ENCODE measurements around the gene ARL13B. TPM values are rescaled to one million over a fixed set of nuclear protein-coding genes. Genes with fewer than 3 reads are reported as not detected.
A peak's percentile ranks its signal among the peaks of the same experiment; 100 is the strongest.
"Not testable (repeated sequence)": the region's sequence is repeated elsewhere in the genome, so short reads cannot be mapped to it uniquely, and the experiment has no call there.

ARL13B gene
- total RNA-seq: 8.9 TPM

DNA sequence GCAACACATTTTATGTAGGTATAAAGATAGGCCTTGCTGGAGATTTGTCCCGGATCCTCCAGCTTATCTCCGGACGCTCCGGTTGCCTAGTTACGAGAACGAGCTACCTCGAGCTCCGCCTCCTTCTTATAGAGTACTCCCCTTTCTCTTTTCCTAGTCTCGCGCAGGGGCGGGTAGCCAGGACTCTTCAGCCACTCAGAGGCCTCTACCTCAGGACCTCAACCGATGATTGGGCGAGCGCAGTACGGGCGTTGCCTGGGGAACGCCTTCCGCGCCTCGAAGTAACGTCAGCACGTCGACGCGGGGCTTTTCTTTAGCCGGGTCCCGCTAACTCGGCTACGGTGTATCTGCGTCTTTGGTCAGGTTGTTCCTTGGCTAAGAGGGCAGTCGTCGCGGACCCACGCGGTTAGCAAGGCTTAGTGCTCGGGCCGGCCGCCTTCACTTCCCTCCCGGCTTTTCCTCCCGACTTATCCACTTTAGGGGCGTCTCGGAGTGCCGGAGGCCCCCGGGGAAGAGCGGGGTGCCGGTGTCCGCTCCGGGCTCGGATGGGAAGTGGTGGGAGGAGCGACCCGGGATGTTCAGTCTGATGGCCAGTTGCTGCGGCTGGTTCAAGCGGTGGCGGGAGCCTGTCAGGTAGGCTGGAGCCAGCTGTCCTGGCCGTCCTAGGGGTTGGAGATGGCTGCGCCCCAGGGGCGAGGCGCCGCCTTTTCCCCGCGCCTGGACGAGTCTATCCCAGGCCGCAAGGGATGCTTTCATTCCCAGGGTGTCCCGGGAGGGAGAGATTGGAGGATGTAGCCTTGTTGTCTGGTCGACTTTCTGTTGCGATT lies at the start of gene ARL13B:
Gene ARL13B, plus strand, starts transcription at position 306 of the 827 bp plus-strand sequence. Its CDS starts 269 bp downstream, at position 575.
- peak; percentile 97 for DNase-seq (ENCODE audit: low spot score)

DNA sequence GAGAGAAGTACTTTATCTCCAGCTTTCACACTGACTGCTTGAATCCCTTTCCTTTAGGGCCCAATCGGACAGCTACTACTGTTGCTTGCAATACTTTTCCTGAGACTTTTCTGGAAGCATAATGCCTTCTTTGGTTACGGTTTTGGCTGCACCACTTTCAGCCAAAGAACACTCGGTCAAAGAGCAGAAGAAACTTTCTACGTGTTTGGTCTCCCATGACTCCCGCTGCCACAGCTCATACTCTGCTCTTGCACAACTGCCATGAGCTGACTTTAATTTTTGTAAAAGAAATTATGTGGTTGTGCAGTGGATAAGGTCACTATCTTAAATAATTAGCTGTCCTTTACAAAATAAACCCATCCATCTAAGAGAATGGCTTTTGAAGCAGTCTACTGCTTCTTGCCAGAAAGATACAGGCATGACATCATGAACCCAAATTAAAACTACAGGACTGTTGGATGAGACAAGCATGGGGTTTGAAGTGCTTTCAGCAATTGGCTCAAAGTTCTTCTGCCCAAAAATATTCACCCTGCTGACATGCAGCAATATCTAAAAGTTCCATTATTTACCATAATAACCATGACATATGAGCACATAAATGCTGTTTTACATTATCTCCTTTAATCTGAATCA lies 48.2 kb upstream of the ARL13B start:
- no peak for DNase-seq (ENCODE audit: low spot score)

DNA sequence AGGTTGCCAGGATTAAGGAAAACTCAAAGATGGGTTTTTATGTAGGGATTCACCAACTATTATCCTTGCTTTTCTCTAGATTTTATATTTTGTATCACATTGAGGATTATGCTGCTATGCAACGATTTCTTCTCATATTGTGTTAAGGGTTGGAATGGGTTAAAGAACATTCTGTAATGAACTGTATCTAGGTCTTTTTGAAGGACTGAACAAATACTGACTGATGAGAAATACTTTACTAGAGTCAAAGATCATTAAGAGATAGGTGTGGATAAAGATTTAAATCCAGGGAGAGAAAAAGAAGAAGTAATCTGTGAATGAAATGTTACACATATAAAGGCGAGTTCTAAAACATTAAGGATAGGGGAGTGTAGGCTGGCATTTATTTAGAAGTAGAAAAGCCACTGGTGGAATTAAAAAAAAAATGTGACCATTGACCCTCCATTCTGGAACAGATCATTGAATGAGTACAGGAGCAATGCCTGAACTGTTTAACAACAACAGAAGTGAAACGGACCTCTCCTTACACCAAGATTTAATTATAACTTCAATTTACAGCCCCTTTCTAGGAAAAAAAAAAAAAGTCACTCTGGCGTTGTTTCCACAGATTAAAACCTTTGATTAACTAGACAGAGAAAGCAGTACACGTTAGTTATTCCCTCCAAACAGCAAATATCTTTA lies 45.4 kb upstream of the ARL13B start:
- DNase-seq (ENCODE audit: low spot score): no peak

DNA sequence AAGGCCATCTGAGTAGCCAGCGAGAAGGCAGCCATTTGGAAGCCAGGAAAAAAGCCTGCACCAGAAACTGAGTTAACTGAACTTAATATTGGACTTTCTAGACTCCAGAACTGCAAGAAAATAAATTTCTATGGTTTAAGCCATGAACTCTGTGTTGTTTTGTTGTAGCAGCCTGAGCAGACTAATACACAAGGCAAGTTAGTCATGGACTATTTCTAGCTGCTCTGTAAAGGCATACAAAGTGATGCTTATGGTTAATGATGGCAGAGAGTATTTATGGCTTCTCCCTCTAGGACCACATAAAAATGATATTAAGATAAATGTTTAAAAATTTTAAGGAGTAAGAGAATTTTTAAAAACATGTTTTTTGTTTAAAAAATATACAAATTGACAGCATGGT lies 43.4 kb upstream of the ARL13B start:
- DNase-seq (ENCODE audit: low spot score): no peak

DNA sequence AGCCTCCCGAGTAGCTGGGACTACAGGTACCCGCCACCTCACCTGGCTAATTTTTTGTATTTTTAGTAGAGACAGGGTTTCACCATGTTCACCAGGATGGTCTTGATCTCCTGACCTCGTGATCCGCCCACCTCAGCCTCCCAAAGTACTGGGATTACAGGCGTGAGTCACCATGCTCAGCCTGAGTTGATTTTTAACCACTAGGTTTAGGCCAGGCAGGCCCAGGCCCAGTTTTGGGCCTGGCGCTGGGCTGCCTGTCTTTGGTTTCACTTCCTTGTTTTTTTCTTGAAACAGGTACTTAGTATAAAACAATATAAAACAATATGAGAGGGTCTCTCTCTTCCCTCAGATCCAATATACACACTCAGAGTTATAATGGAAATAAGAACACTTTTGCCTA lies 42.5 kb upstream of the ARL13B start:
- not testable (repeated sequence) for DNase-seq (ENCODE audit: low spot score)

GRCh38 chr3:93949958-93950357 lies 30.0 kb upstream of the ARL13B start:
- not testable (repeated sequence) for DNase-seq (ENCODE audit: low spot score)

DNA sequence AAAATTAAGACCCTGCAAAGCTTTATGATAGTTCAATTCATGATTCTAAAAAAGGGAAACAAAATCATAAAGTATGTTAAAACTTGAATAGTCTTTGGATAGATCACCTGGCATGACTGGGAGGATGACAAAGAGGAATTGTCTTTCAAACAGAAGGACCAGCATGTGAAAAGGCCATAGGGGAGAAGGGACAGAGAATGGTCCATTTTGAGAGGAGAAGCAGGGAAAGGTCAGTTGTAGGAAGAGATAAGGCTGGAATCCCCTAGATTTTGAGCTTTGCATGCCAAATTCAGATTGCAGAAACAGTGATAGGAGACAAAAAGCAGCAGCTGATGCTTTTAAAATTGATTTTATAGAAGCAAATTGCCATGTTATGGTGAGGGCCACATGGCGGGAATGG lies 18.9 kb upstream of the ARL13B start:
- DNase-seq (ENCODE audit: low spot score): no peak

DNA sequence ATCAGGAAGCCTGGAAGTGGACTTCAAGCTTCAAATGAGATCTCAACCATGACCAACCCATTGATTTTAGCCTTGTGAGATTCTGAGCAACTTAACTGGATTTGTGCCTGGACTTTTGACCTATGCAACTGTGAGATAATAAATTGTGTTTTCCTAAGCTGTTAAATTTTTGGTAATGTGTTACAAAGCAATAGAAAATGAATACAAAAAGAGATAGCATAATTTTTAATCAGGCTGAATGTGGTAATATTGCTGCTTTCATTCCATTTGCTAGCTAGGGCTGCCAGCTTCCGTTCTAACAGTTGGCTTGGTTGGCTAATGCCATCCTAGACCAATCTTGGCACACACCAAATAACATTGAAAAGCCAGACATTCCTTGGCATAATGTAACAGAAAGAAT lies 18.5 kb upstream of the ARL13B start:
- DNase-seq (ENCODE audit: low spot score): no peak

DNA sequence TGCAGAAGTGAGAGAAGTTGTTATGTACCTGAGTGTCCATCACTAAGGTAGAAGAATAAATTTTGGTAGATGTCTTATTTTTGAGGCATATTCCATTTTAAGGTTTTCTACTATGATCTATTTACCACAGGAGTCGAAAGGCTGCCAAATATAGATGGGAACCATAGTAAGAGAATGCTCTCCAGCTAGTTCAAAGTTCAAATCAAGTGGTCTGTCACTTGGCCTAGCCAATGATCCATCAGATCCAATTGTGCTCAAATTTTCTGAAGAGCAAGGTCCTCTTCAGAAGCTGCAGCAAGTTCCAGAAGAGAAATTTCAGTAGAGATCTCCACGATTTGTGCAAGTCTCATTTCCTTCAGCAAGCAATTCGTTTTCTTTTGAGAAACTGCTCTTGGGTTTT lies 17.2 kb upstream of the ARL13B start:
- no peak for DNase-seq (ENCODE audit: low spot score)

- DNase-seq (ENCODE audit: low spot score): not testable (repeated sequence)
Observed at GRCh38 chr3:93965106-93965505, 14.8 kb upstream of the ARL13B start.

DNA sequence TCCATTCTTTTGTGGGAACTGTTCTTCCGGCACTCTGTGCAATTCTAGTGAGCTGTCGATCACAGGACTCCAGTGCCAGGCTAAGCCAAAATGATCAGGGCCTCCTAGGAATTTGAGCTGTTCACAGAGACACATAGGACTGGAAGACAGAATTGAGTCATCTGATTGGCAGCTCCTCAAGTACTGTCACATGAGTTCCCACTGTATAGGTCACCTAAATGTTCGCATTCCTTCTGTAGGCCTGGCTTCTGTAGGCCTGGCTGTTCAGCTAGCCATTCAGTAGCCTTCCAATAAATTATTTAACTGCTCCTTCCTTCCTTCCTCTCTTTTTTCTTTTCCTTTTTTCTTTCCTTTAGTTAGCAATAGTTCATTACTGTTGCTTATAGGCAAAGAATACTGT lies 10.5 kb upstream of the ARL13B start:
- DNase-seq (ENCODE audit: low spot score): no peak

- no peak for DNase-seq (ENCODE audit: low spot score)
Observed at GRCh38 chr3:93969997-93970396, 10.0 kb upstream of the ARL13B start.

DNA sequence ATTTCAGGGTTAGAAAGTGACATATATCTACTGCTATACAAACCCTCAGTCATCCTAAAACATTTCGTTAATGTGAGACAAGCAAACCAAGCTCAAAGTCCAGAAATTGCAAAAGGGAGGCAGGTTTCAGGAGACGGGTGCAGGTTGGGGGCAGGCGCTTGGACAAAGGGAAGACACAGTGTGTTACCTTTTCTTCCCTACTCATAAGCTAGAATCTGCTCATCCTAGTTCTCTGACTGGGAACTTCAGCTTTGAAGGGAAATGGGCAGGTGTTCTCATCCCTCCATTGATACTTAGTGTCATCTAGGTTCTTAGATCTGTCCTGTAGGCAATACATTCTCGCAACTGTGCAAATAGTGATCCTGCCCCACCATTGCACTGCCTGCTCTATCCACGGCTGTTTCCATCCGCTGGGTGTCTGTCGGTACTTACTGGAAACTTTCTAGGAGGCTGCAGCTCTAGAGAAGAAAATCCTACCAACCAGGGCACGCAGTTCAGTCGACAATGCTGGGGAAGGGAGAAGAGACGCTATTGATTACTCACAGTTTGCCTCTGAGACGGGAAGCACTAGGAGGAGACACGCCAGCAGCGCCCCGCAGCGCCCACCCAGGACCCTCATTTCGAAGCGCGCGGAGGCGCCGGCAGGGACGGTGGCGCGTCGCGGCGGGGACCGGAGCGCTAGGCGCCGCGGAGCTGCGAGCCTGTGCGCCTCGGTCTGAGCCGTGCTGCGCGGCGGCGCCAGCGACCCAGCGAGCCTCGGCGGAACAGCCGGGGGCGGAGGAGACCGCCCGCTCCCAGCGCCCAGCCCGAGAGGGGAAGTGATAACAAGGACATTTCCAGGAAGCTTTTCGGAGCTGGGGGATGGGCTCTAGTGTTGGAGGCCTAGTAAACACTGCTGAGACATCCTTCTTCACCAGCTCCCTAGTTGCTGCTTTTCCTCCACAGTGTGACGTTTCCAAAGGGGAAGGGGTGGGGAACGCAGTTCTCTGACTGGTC lies 6.5 kb upstream of the ARL13B start, which contains the start of gene PROS1:
Gene PROS1, minus strand, starts transcription at position 766 of the 996 bp plus-strand sequence. Its CDS starts 147 bp downstream, at position 619.
- DNase-seq (ENCODE audit: low spot score): peak; percentile 84

- DNase-seq (ENCODE audit: low spot score): no peak
Observed at GRCh38 chr3:93981649-93982048, 1.7 kb downstream of the ARL13B start.

- no peak for DNase-seq (ENCODE audit: low spot score)
Observed at GRCh38 chr3:93983408-93983807, 3.5 kb downstream of the ARL13B start.

GRCh38 chr3:93984618-93985017 lies 4.7 kb downstream of the ARL13B start:
- DNase-seq (ENCODE audit: low spot score): no peak

DNA sequence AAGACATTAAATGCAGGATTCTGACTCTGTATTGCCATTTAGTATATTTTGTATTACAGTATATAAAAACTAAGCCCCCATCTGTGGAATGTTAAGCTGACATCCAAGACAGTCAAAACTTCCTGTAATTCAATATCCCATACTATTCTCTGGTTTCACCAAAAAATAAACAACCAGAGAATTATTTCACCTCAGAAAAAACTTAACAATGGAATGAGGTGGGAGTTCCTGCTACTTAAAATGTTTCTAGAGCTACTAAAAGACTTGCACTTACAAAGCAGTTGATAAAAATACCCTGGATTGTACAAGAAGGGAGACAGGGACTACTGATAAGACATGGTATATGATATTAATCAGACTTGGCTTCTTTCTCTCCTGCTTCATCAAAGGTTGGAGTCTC lies 8.3 kb downstream of the ARL13B start:
- no peak for DNase-seq (ENCODE audit: low spot score)

- no peak for DNase-seq (ENCODE audit: low spot score)
Observed at GRCh38 chr3:93988764-93989163, 8.8 kb downstream of the ARL13B start.

- no peak for DNase-seq (ENCODE audit: low spot score)
Observed at GRCh38 chr3:93989241-93989640, 9.3 kb downstream of the ARL13B start.

GRCh38 chr3:93991631-93992030 lies 11.7 kb downstream of the ARL13B start:
- no peak for DNase-seq (ENCODE audit: low spot score)

GRCh38 chr3:93992207-93992606 lies 12.3 kb downstream of the ARL13B start:
- DNase-seq (ENCODE audit: low spot score): no peak

Measured in ureter (tissue), 1 donor.